Cardiac fibroblast (primary cell): Measurements from ENCODE around the gene ENO3.

ENCODE experiments used
- DNase-seq, 2 donors: peaks; one replicate each; pipeline versions ENCODE4 v3.0.0 to v3.0.0-alpha.2; 2010; ENCODE audit warnings: low read depth in 2 of 2
- H3K4me3 ChIP-seq, 2 donors: replicated peaks in 1 of 2; 1 replicate in 1 of 2; 2 replicates in 1 of 2; pipeline ENCODE4 v1.5.1; 2011; ENCODE audit warnings: low read depth in 2 of 2, low read length in 2 of 2, mild to moderate bottlenecking in 2 of 2, moderate library complexity in 1 of 2
- CTCF ChIP-seq: IDR thresholded peaks from one replicate; pipeline ENCODE4 v1.5.1; 2011; ENCODE audit warnings: low read depth, mild to moderate bottlenecking, low read length, inconsistent platforms

ENO3 gene

GRCh38 chr17:4959261-4959965 is 8.5 kb downstream of the ENO3 start:
- DNase-seq = no peak
- no peak overlapping the region for H3K4me3 ChIP-seq
- TF ChIP-seq CTCF = no peak

- no peak for TF ChIP-seq CTCF
- no peak for DNase-seq
- no peak overlapping the region for H3K4me3 ChIP-seq
These were observed 9.5 kb downstream of the ENO3 start for GRCh38 chr17:4960279-4960922.

GRCh38 chr17:4965311-4965986 is 14.5 kb downstream of the ENO3 start:
- no peak for TF ChIP-seq CTCF
- H3K4me3 ChIP-seq = no peak overlapping the region
- DNase-seq = no peak

GRCh38 chr17:4966844-4967538 is 16.1 kb downstream of the ENO3 start:
- H3K4me3 ChIP-seq = peak overlapping the region; percentile 68 to 71
- no peak for TF ChIP-seq CTCF

GRCh38 chr17:4967539-4968485 is 16.9 kb downstream of the ENO3 start, which contains the start of gene SPAG7:
Gene SPAG7 (minus strand): TSS chr17:4967817. CDS start chr17:4967804, 13 bp downstream.
- TF ChIP-seq CTCF = no peak
- H3K4me3 ChIP-seq = peak within 1 kb of the TSS; percentile 68 to 71
- peak; percentile 99 for DNase-seq

More at GRCh38 chr17:4966844-4967538, 16.1 kb downstream of the ENO3 start:
- DNase-seq = peak; percentile 100
